Stomach smooth muscle (tissue), 2 donors: Measurements from ENCODE around the gene SYT14.
"Not testable (repeated sequence)": the region's sequence is repeated elsewhere in the genome, so short reads cannot be mapped to it uniquely, and the experiment has no call there.

Experiments
- H3K27ac ChIP-seq: one replicate; pipeline ENCODE4 v1.7.0; 2013; ENCODE audit warnings: mild to moderate bottlenecking, low read length, inconsistent platforms
- H3K27me3 ChIP-seq, 2 donors: one replicate each; pipeline ENCODE4 v1.7.0; 2013; ENCODE audit warnings: low read length in 2 of 2; ENCODE audit not compliant: insufficient read depth in 2 of 2, control insufficient read depth in 1 of 2
- H3K36me3 ChIP-seq, 2 donors: one replicate each; pipeline ENCODE4 v1.7.0; 2013; ENCODE audit warnings: low read length in 2 of 2; ENCODE audit not compliant: control insufficient read depth in 2 of 2, insufficient read depth in 2 of 2
- H3K4me1 ChIP-seq: one replicate; pipeline ENCODE4 v1.7.0; 2013; ENCODE audit warnings: low read length; ENCODE audit not compliant: control insufficient read depth, insufficient read depth
- H3K4me3 ChIP-seq, 2 donors: one replicate each; pipeline ENCODE4 v1.7.0; 2013; ENCODE audit warnings: low read length in 2 of 2
- H3K9ac ChIP-seq, 2 donors: one replicate each; pipeline ENCODE4 v1.7.0; 2013; ENCODE audit warnings: low read length in 2 of 2, mild to moderate bottlenecking in 1 of 2
- H3K9me3 ChIP-seq, 2 donors: one replicate each; pipeline ENCODE4 v1.7.0; 2013; ENCODE audit warnings: low read length in 2 of 2; ENCODE audit not compliant: control insufficient read depth in 2 of 2
- donor health status: healthy.
- donor health status: Pancreatic carcinoma.

Gene SYT14

GRCh38 chr1:210132582-210132981 is 194.6 kb downstream of the SYT14 start:
- no peaks in the 10 kb centered on the region for H3K4me1 ChIP-seq
- H3K9ac ChIP-seq, result no peak overlapping the region
- no peaks in the 10 kb centered on the region for H3K27me3 ChIP-seq
- H3K36me3 ChIP-seq, result no peaks in the 10 kb centered on the region
- H3K4me3 ChIP-seq, result no peak overlapping the region
- H3K9me3 ChIP-seq, result no peaks in the 10 kb centered on the region
- H3K27ac ChIP-seq, result no peak overlapping the region

GRCh38 chr1:210143465-210144062 is 205.5 kb downstream of the SYT14 start:
- Histone ChIP-seq H3K36me3 (no peaks in the 10 kb centered on the region), H3K27me3 (peaks cover 0 to 4% of the 10 kb centered on the region in 2 donors), H3K27ac (no peak overlapping the region), H3K4me3 (no peak overlapping the region), H3K4me1 (no peaks in the 10 kb centered on the region), H3K9ac (no peak overlapping the region), H3K9me3 (no peaks in the 10 kb centered on the region)

GRCh38 chr1:210144736-210145135 is 206.7 kb downstream of the SYT14 start:
- Histone ChIP-seq H3K27ac (no peak overlapping the region), H3K9ac (no peak overlapping the region), H3K4me1 (no peaks in the 10 kb centered on the region), H3K36me3 (no peaks in the 10 kb centered on the region), H3K4me3 (no peak overlapping the region), H3K27me3 (peaks cover 0 to 4% of the 10 kb centered on the region in 2 donors), H3K9me3 (no peaks in the 10 kb centered on the region)

GRCh38 chr1:210151052-210151672 is 213.1 kb downstream of the SYT14 start:
- Histone ChIP-seq H3K9me3 (no peaks in the 10 kb centered on the region), H3K4me3 (no peak overlapping the region), H3K36me3 (no peaks in the 10 kb centered on the region), H3K9ac (no peak overlapping the region), H3K4me1 (no peaks in the 10 kb centered on the region), H3K27me3 (no peaks in the 10 kb centered on the region), H3K27ac (no peak overlapping the region)

GRCh38 chr1:210159211-210159610 is 221.2 kb downstream of the SYT14 start:
- Histone ChIP-seq H3K9ac (no peak overlapping the region), H3K4me1 (no peaks in the 10 kb centered on the region), H3K27me3 (no peaks in the 10 kb centered on the region), H3K9me3 (no peaks in the 10 kb centered on the region), H3K4me3 (no peak overlapping the region), H3K36me3 (no peaks in the 10 kb centered on the region), H3K27ac (no peak overlapping the region)

GRCh38 chr1:210170220-210170619 is 232.2 kb downstream of the SYT14 start:
- H3K36me3 ChIP-seq, result no peaks in the 10 kb centered on the region
- no peaks in the 10 kb centered on the region for H3K9me3 ChIP-seq
- H3K4me1 ChIP-seq, result no peaks in the 10 kb centered on the region
- no peak overlapping the region for H3K9ac ChIP-seq
- H3K27ac ChIP-seq, result no peak overlapping the region
- H3K4me3 ChIP-seq, result no peak overlapping the region
- H3K27me3 ChIP-seq, result peaks cover 0 to 2% of the 10 kb centered on the region in 2 donors

- Histone ChIP-seq H3K27ac (no peak overlapping the region), H3K4me3 (no peak overlapping the region), H3K4me1 (no peaks in the 10 kb centered on the region)
These were observed 236.1 kb downstream of the SYT14 start for GRCh38 chr1:210174133-210174532.

GRCh38 chr1:210185063-210185462 is 247.0 kb downstream of the SYT14 start:
- Histone ChIP-seq H3K4me3 (no peak overlapping the region), H3K27me3 (peaks cover 0 to 2% of the 10 kb centered on the region in 2 donors), H3K9me3 (no peaks in the 10 kb centered on the region), H3K9ac (no peak overlapping the region), H3K27ac (no peak overlapping the region), H3K4me1 (no peaks in the 10 kb centered on the region), H3K36me3 (no peaks in the 10 kb centered on the region)

More at GRCh38 chr1:210174133-210174532, 236.1 kb downstream of the SYT14 start:
- Histone ChIP-seq H3K36me3 (no peaks in the 10 kb centered on the region), H3K27me3 (peaks cover 0 to 2% of the 10 kb centered on the region in 2 donors), H3K9ac (no peak overlapping the region), H3K9me3 (no peaks in the 10 kb centered on the region)

GRCh38 chr1:210187849-210188606 is 250.0 kb downstream of the SYT14 start:
- H3K27ac ChIP-seq, H3K36me3 ChIP-seq, H3K4me1 ChIP-seq, H3K4me3 ChIP-seq, H3K9me3 ChIP-seq, H3K27me3 ChIP-seq, H3K9ac ChIP-seq: not testable (repeated sequence)

GRCh38 chr1:210189426-210189825 is 251.4 kb downstream of the SYT14 start:
- no peak overlapping the region for H3K4me3 ChIP-seq
- no peaks in the 10 kb centered on the region for H3K9me3 ChIP-seq
- H3K4me1 ChIP-seq, result no peaks in the 10 kb centered on the region
- no peak overlapping the region for H3K27ac ChIP-seq
- H3K9ac ChIP-seq, result no peak overlapping the region
- no peaks in the 10 kb centered on the region for H3K27me3 ChIP-seq
- no peaks in the 10 kb centered on the region for H3K36me3 ChIP-seq
